Measurements from ENCODE around the gene TMEM117.
"Not testable (repeated sequence)": the region's sequence is repeated elsewhere in the genome, so short reads cannot be mapped to it uniquely, and the experiment has no call there.

TMEM117 gene

DNA sequence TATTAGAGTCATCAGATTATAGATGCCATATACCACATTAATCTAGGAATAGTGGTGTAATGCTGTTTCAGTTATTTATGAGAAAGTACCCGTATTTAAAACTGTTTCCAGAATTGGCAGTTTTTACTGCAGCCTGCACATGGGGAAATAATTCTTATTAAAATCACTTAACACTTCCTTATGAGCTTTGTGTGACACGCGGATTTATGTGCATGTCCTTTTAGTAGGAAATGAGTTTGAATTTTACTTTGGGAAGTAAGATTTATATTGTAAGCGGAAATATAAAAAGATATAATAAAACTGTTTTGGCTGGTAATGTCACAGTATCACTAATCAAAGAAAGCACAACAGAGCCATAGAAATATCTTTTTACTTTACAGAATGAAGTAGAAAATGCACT, 132.9 kb downstream of the TMEM117 start:
- no peak for DNase-seq

DNA sequence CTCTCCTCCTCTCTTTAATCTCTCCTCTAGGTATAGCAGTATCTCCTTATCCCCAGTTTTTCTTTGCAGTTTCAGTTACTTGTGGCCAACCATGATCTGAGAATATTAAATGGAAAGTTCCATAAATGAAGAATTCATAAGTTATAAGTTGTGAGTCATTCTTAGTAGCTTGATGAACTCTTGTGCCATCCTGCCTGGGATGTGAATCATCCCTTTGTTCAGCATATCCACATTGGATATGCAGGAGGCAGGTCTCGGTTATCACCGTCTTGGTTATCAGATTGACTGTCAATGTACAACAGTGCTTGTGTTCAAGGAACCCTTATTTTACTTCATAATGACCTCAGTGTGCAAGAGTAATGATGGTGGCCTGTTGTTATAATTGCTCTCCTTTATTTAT, 134.0 kb downstream of the TMEM117 start:
- no peak for DNase-seq

DNA sequence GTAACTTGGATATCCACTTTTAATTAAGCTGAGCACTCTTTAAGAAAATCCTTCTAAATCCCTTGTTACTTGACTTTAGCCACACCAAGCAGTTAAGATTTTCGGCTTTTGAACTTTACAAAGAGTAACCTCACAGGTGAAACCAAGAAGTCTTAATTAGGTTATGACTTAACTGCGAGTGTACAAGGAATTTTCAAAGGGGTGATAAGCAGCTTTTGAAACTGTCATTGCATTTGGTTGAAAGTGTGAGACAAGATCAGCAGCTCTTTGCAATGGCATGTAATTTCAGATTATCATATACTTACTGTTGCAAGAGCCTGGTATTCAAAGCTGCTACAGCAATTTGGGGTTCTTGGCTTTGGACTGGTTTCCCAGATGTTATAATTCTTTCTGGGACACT, 137.5 kb downstream of the TMEM117 start:
- DNase-seq: no peak

DNA sequence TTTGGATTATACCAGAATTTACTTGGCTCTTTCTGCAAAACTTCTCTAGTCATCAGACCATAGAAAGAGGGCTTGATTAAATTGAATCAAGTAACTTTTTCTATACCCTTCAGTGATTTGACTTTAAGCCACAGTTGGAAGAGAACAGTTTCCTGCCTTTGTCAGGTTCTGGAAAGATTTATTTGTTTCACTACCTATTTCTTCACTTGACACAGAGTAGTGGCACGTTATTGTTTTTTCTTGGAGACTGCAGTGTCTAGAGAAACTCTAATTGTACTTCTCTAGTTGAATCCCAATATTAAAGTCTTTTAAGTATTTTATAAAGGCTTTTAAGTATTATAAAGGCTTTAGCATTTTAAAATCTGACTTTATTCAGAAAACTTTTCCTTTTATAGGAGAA, 138.1 kb downstream of the TMEM117 start:
- no peak for DNase-seq

DNA sequence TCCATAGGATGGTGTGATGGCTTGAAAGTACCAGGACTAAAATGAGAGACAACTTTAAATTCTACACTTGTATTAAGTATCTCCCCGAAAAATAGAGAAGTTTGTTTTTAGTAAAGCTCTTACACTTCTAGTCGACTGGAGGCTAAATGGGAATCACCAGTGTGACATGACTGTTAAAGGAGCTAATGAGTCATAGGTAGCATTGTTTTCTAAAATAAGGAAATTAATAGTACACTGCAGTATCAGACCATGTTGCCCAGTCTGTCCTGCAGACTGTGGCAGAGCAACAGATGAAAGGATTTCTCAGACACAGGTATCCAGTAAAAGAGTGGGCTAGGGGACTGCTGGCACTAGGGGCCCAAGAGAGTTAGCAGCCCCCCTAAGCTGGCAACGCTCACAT, 140.1 kb downstream of the TMEM117 start:
- no peak for DNase-seq

DNA sequence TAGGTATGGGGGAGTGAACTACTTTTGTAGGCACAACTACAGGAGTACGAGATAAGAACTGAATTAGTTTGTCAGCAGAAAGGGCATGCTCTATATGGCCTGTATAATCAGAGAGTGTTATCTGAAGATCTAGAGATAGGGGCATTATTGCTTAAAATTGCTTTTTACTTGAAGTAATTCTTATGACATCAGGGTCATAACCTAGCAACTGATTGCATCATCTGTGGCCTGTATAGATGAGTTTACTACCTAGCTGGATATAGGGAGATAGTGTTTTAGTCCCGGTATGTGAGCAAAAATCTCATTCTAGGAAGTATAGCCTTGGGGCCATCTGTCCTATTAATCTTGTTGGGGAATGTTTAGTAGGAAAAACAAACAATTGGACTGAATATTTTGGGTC, 142.7 kb downstream of the TMEM117 start:
- DNase-seq: no peak

DNA sequence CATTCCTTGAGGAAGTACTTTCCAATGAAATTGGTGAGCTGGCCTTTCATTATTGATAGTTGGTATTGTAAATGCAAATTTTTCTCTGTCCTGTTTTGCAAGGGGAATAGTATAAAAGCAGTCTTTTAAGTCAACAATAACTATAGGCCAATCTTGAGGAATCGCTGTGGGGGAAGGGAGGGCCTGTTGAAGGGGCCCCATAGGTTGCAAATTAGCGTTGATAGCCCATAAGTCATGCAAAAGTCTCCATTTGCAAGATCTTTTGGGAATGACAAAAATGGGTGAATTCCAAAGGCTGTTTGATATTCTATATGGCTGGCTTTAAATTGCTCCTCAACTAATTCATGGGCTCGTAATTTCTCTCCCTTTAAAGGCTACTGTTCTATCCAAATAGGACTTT, 143.6 kb downstream of the TMEM117 start:
- no peak for DNase-seq

DNA sequence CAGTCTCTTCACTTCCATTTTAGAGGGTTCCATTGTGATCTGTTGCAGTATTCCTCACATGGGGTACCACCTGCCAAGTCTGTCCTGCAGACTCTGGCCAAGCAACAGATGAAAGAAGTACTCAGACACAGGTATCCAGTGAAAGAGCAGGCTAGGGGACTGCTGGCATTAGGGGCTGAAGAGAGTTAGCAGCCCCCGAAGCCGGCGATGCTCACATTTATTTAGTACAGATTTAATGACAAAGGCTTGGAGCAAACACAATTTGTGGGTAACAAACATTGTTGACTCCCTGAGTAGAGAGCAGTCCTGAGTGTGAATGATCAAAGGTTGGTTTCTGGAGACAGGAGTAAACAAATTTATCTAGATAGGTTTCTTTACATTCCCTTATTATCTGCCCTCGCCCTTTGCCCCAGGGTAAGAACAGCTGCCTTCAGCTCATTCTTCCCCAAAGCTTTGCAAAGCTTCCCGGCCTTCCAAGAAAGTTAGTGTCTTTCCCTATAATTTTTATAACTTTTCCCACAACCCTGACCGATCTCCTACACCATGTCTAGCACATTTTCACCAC, 144.8 kb downstream of the TMEM117 start:
- no peak for DNase-seq

DNA sequence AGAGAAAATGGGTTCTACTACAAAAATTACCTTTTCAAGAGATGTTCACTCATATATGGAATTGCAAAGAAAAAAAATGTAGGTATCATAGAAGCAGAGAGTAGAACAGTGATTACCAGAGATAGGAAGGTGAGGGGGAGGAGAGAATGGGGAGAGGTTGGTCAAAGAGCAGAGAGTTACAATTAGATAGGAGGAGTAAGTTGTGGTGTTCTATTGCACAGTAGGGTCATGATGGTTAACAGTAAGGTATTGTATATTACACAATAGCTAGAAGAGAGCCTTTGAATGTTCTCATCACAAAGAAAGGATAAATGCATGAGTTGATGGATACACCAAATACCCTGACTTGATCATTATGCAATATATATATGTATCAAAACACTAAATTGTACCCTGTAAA, 145.8 kb downstream of the TMEM117 start:
- no peak for DNase-seq

DNA sequence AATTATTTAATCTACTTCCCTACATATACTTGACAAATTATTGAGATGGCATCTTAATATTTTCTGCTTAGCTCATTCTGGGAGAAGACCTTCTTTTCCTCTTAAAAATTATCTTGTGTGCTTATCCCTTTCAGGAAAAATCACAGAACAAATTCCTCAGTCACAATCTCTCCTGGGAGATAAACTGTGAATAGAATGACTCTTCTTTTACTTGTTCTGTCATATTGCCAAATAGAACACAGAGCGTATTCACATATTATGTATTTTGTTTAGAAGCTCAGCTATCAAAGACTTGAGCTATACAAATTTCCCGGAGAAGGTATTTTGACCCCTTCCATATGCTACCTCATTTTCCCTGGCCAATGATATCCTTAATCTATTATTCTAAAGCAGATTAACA, 146.7 kb downstream of the TMEM117 start:
- DNase-seq: no peak

DNA sequence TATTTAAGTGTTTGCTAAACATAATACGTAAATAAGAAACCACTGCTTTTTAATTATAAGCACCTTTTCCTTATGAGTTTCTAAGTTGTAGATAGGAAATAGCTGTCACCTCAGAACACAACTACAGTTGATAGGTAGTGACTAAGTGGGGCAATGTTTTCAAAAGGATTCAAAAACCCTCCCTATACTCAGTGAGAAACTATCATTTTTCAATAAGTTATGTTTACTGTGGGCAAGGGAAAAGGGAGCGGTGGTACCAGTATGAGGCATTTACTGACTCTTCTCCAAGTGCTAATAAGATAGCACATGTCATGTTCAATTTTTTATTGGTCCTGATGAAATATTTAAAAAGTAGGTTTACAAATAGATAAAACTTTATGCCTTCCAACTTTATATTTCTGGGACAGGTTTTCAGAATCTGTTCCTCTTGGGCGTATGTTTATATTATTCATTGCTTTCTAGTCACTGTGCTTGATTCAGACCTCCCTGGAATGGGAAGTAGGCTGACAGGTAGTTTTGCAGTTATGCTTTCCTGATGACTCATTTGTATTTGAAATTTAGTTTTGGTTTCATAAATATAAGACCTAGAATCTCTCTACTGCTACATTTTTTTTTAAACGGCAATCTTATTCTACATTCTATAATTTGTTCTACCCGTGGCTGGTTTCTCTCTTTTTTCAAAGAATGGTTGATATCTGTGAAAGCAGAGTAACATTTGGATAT, 153.1 kb downstream of the TMEM117 start:
- DNase-seq: no peak

DNA sequence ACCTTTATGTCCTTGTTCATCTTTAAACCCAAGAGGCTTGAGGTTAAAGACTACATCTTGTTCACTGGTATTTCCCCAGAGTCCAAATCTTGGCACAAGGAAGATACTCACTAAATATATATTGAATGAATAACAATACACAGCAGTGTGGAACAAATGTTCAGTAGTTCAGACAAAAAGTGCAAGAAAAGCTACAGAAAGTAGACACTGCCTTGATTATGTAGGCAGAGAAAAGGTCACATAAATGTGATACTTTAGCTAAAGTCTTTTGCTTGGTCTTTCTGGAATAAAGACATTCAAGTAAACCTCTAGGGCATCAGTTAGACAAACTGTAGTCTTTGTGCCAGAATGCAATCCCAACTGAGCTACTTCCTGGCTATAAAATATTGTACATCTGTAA, 157.0 kb downstream of the TMEM117 start:
- DNase-seq: no peak

DNA sequence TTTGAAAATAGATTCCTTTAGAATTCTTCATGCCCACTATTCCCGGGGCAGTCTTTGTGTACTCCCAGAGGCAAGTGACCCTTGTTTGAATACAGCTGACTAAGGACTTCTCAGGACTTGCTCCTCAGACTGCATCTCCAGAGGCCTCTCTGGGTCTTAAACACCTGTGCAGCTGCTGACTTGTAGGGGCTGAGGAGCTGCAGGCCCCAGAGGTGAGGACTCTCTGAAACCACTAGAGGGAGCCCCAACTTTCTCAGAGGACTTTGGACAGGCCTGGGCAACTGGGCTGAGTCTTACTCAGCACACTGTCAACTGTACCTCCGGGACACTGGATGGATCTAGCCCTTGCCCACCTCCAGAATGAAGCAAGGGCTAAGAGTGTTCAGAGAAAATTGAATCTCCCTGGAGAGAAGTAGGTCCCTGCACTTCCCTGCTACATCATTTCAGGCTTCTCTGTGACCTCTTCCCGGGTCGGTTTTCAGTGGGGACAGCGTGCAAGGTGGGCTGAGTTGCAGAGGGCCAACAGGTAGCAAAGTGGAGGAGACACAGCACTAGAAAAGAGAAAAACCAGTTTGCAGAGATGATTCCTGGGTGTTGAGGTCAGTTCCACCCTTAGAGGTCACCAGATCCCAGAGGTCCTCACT, 164.6 kb downstream of the TMEM117 start:
- peak in 1 of 2 donors; percentile 37 for DNase-seq

DNA sequence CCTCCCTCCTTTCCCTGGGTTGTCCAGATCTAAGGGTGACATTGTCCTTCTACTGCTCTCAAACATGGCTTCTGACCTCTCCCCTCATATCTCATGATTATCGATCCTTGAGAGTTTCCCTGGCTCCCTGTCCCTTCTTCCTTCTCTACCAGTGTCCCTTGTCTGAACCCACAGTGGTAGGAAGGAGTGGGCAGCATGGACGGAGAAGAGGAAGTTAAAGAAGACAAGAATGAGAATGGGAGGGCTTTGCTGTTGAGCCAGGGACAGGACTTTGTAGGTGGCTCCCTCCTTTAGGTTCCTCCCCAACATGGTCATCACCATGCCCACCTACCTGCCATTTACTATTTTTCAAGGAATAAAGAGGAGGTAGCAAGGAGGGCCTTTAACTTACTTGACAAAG, 166.7 kb downstream of the TMEM117 start:
- no peak for DNase-seq

DNA sequence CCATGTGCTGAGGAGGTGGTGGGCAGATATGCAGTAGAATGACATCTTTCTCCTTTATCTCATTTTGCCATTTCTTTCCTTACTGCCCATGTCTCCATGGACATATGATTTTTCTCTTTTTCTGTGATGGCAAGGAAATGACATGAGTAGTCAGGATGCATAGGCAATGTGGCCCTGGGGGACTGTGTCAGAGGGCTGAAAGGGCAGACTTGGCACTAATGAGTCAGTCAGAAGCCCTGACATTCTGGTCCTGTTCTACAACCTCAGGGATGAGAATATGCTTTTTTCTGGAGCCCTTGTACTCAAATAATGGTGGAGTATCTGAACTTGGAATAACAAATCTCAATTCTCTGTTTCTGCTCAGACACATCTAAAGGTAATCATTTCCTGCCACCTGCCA, 167.8 kb downstream of the TMEM117 start:
- DNase-seq: no peak

DNA sequence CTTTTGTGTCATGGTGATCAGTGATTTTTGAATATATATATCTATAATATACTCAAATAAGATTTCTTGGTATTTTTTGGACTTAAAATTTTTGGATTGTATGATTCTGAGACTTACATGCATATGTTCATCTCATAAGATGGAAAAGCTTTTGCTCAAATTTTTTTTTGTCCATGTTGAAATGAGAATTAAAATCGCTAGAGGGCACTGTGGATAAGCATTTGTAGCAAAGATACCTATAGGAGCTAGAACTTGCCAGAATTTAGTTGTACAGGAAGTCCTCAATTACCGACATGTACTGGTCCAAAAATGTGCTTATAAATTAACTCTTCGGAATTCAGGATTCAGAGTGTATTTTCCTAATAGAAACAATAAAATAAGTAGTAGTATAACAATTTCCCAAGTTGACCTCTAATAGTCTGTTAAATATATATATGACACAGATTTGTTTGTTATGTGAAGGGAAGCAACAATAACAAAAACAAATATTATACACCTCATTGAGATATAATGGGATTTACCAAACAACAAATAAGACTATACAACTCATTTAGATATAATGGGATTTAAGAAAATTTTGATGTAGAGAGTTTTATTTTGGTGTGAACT, 179.6 kb downstream of the TMEM117 start:
- DNase-seq: peak in 1 of 2 donors; percentile 55

DNA sequence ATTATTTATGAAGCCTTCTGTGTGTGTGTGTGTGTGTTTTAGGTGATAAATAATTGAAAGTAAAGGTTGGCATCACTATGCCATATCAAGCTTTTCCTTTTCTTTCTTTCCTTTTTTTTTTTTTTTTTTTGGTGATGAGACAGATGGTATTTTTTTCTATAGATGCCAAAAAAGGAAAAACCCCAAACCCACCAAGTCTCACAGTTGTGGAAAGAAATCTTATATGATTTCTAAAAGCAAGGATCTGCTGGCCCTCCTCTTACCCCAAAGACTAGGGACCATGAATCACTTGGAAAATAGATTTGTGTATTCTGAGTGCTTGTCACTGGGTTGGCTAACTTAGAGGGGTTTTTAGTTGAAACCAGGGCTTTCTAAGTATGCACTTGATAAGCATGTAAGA, 181.3 kb downstream of the TMEM117 start:
- no peak for DNase-seq

DNA sequence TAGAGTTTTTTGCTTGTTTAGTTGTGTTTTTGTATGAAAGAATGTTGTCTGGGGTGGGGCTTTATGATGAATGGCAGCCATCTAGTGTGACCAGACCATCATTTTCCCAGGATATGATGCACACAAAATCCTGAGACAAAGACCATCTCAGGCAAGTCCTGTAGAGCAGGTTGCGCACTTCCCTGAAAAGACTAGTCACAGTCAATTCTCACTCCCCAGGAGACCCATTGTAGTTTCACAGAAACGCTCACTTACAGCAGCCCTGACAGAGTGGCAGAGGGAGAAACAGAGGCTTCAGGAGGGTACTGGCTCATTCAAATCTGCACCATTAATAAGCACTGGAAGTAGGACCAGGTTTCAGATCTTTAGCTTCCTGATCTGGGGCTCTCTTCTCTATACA, 183.2 kb downstream of the TMEM117 start:
- no peak for DNase-seq

DNA sequence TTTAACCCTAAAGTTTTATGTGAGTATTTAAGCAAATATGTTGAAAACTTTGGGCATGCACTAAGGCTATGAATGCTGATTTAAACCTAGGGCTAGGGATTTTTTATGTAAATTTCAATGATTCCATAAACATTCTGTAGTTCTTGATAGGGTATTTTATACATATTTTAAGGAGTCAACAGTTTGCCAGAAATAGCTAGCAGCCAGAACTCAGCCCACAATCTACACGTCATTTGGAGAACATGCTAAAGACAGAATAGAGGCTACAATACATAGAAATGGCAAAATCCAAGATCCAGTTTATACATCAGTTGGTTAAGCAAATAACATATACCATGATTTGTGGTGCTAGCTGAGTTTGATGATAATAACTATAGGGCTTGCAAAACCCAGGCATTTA, 184.7 kb downstream of the TMEM117 start:
- DNase-seq: no peak

DNA sequence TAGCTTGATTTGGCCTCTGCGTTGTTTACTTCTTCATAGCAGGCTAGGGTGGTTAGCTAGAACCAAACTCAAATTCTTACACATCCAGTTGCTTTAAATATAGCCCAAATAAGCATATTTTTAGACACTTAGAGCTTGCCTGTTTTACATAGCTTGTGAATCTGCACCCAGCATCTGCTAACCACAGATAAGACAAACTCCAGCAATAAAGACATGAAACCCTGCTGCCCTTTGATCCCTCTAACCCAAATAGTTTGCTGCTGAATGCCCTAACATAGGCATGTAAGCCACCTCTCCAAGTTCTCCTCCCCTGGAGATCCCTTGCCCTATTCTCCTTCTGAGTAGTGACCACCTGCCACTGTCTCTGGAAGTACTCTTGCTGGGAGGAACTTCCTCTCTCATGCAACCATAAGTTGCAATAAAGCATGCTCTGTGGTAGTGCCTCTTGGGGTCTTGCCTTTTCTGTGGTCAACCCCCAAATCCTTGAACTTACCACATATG, 185.6 kb downstream of the TMEM117 start:
- no peak for DNase-seq

DNA sequence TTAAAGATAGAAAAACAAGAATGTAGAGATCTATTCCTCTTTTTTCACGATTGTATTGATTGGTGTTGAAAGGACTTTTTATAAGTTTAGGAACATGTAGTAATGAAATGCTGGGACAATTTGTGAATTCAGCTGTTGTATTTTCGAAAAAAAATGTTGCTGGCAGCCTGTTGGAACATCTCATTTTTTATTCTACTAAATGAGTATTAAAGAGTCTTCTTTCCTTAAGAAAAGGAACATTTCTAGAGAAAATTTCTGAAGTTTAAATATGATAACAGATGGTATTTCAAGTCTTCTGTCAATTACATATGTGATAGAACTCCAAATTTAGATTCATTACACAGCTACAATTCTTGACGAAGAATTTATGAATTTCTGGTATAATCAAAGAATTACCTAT, 189.6 kb downstream of the TMEM117 start:
- DNase-seq: no peak

DNA sequence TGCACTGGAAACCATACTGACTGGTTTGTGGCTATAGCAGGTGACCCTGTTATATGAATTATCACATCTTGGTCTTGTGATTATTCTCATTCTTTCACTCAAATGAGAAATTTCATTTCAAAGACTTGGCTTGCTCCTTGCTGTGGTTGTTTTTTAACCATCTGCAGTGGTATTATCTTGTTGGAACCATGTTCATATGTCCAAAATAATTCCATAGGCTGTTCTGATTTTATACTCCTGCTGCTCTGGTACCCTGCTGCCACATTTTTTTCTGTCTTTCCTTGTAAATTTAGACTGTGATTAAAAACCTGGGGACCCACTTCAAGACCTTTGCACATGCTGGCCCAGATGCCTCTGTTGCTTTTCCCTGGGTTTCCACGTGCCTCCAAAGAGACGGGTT, 190.2 kb downstream of the TMEM117 start:
- DNase-seq: no peak

DNA sequence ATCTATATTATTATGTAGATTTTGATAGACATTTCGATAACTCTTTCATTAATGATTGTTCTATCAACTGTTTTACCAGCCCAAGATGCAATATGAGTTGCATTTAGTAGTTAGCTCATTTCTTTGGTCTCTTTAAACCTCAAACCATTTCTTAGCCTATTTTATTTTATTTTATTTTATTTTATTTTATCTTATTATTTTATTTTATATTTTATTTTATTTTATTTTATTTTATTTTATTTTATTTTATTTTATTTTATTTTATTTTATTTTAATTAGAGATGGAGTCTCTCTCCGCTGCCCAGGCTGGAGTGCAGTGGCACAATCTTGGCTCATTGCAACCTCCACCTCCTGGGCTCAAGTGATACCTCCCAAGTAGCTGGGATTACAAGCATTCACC, 191.0 kb downstream of the TMEM117 start:
- DNase-seq: not testable (repeated sequence)

DNA sequence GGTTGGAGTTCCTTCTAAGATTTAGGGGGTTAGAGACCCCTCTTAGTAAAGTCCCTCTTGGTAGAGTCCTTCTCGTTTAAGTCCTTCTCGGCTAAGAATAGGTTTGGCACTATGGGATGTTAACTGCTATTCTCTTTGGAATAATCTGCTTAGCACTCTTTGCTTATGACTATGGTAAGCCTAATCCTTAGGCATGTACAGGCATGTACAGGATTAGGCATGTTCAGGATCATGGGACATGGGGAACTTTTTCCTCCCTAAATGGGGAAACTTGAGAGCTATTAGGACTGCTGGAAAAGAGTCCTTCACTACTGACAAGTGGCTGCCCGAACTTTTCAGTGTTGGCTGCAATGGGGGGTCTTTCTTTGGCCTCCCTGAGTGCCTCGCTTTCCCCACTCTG, 193.3 kb downstream of the TMEM117 start:
- DNase-seq: no peak
